ENCODE measurements around the gene AIP.
"Not testable (repeated sequence)": the region's sequence is repeated elsewhere in the genome, so short reads cannot be mapped to it uniquely, and the experiment has no call there.

AIP gene

GRCh38 chr11:67483831-67484665 is 1.2 kb downstream of the AIP start:
- Histone ChIP-seq H3K4me2 (ENCODE audit: low read depth, low read length, poor library complexity, severe bottlenecking) (peak overlapping the region; percentile 96), H3K36me3 (ENCODE audit: insufficient read depth, low read length) (peaks cover 8% of the 10 kb centered on the region; the same call in 1 of the 2 replicates), H3K4me3 (ENCODE audit: low read length, poor library complexity, severe bottlenecking) (peak overlapping the region; percentile 82)

DNA sequence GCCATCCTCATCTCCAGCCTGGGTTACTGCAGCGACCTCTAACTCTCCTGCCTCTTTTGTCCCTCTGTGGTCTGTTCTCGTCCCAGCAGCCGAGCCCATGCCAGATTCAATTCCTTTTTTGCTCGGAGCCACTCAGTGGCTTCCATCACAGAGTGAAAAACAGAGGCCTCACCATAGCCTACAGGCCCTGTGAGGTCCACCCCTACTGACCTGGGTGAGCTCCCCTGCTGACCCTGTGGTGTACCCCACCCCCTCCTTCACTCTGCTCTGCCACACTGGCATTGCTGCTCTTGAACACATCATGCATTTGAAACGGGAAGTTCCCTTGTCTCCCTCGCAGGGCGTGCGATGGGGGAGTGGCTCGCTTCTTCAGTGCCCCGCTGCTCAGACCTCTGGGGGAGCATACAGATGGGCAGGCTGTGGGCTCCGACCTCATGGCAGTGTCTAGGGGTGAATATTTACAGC is 2.1 kb downstream of the AIP start:
- H3K9me2 ChIP-seq (replicated peaks; ENCODE audit: low read depth, low read length): no peaks in the 10 kb centered on the region
- peak overlapping the region; percentile 94 for H3K9ac ChIP-seq (ENCODE audit: low read depth, low read length, poor library complexity, severe bottlenecking)
- no peaks in the 10 kb centered on the region for H3K9me3 ChIP-seq (ENCODE audit: insufficient read depth, low read depth, low read length)
- peaks cover 14% of the 10 kb centered on the region; the same call in 1 of the 2 replicates for H3K36me3 ChIP-seq (ENCODE audit: insufficient read depth, low read length)
- TF ChIP-seq EZH2phosphoT487 (IDR thresholded peaks at IDR 0.05; ENCODE audit: borderline replicate concordance) (no peak), CTCF (conservative IDR thresholded peaks at IDR 0.05; ENCODE audit: low read length) (no peak)
- H3K4me3 ChIP-seq (ENCODE audit: low read length, poor library complexity, severe bottlenecking): peak overlapping the region; percentile 82
- no peaks in the 10 kb centered on the region for H3F3A ChIP-seq (ENCODE audit: low read depth)
- H3K79me2 ChIP-seq (ENCODE audit: insufficient read depth, low read length): peaks cover 42% of the 10 kb centered on the region
- H2AFZ ChIP-seq (ENCODE audit: low read length): no peak overlapping the region
- H4K20me1 ChIP-seq (ENCODE audit: insufficient read depth, low read length, poor library complexity, severe bottlenecking): peaks cover 14% of the 10 kb centered on the region
- peak overlapping the region; percentile 96 for H3K4me2 ChIP-seq (ENCODE audit: low read depth, low read length, poor library complexity, severe bottlenecking)
- no peaks in the 10 kb centered on the region for H3K27me3 ChIP-seq (ENCODE audit: insufficient read depth, low read length, poor library complexity, severe bottlenecking)
- peaks cover 30% of the 10 kb centered on the region for H3K4me1 ChIP-seq (ENCODE audit: insufficient read depth, low read length, poor library complexity, severe bottlenecking)

More at GRCh38 chr11:67483831-67484665, 1.2 kb downstream of the AIP start:
- Histone ChIP-seq H3K9ac (ENCODE audit: low read depth, low read length, poor library complexity, severe bottlenecking) (peak overlapping the region; percentile 94), H3K79me2 (ENCODE audit: insufficient read depth, low read length) (peaks cover 42% of the 10 kb centered on the region), H4K20me1 (ENCODE audit: insufficient read depth, low read length, poor library complexity, severe bottlenecking) (peaks cover 14% of the 10 kb centered on the region), H3K9me3 (ENCODE audit: insufficient read depth, low read depth, low read length) (no peaks in the 10 kb centered on the region), H2AFZ (ENCODE audit: low read length) (no peak overlapping the region), H3K9me2 (replicated peaks; ENCODE audit: low read depth, low read length) (no peaks in the 10 kb centered on the region), H3K27me3 (ENCODE audit: insufficient read depth, low read length, poor library complexity, severe bottlenecking) (no peaks in the 10 kb centered on the region), H3F3A (ENCODE audit: low read depth) (no peaks in the 10 kb centered on the region), H3K4me1 (ENCODE audit: insufficient read depth, low read length, poor library complexity, severe bottlenecking) (peaks cover 30% of the 10 kb centered on the region)
- no peak for TF ChIP-seq CTCF (conservative IDR thresholded peaks at IDR 0.05; ENCODE audit: low read length)
- TF ChIP-seq EZH2phosphoT487 (IDR thresholded peaks at IDR 0.05; ENCODE audit: borderline replicate concordance): no peak

DNA sequence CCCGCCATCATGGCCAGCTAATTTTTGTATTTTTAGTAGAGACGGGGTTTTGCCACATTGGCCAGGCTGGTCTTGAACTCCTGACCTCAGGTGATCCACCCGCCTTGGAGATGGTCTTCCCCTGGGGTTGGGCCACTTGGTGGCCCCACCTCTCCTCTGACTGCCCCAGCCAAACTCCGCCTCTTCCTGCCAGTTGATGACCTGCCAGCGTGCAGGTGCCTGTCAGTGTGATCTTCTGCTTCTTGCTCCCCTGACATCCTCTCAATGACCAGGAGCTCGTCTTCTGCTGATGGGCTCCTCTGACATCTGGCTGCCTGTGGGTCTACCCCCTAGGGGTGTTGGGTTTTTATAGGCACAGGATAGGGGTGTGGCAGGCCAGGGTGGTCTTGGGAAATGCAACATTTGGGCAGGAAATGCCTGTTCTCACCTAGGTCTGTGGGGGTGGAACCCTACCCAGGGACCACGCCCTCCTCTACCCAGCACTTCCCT is 3.1 kb downstream of the AIP start:
- H3K9me2 ChIP-seq (replicated peaks; ENCODE audit: low read depth, low read length); H3F3A ChIP-seq (ENCODE audit: low read depth); H2AFZ ChIP-seq (ENCODE audit: low read length); H3K27me3 ChIP-seq (ENCODE audit: insufficient read depth, low read length, poor library complexity, severe bottlenecking); H3K9ac ChIP-seq (ENCODE audit: low read depth, low read length, poor library complexity, severe bottlenecking); H3K9me3 ChIP-seq (ENCODE audit: insufficient read depth, low read depth, low read length): not testable (repeated sequence)
- peaks cover 14% of the 10 kb centered on the region for H4K20me1 ChIP-seq (ENCODE audit: insufficient read depth, low read length, poor library complexity, severe bottlenecking)
- peaks cover 42% of the 10 kb centered on the region for H3K79me2 ChIP-seq (ENCODE audit: insufficient read depth, low read length)
- peak overlapping the region; percentile 50 for H3K4me3 ChIP-seq (ENCODE audit: low read length, poor library complexity, severe bottlenecking)
- H3K4me1 ChIP-seq (ENCODE audit: insufficient read depth, low read length, poor library complexity, severe bottlenecking): peaks cover 30% of the 10 kb centered on the region
- H3K4me2 ChIP-seq (ENCODE audit: low read depth, low read length, poor library complexity, severe bottlenecking): peak overlapping the region; percentile 70
- H3K36me3 ChIP-seq (ENCODE audit: insufficient read depth, low read length): peaks cover 24% of the 10 kb centered on the region; the same call in 1 of the 2 replicates

All from Loucy (cell line).